DOHH2 (cell line): ENCODE data around the gene COX4I1.

ENCODE experiments used
- H3F3A ChIP-seq: fragments of 200-600 bp; sonication (generic), shearing (Covaris generic); 2 replicates; pipeline ENCODE4 v1.6.0; 2016; ENCODE audit warnings: antibody characterized with exemption, mild to moderate bottlenecking; ENCODE audit not compliant: control insufficient read depth, insufficient read depth
- H3K27ac ChIP-seq: fragments of 200-600 bp; sonication (generic); 2 replicates; pipeline ENCODE4 v1.5.1; 2014; ENCODE audit warnings: low read depth, mild to moderate bottlenecking, low read length, moderate library complexity
- H3K27me3 ChIP-seq: fragments of 200-600 bp; sonication (generic); 2 replicates; pipeline ENCODE4 v1.6.1; 2014; ENCODE audit warnings: mild to moderate bottlenecking, low read length, mixed read lengths; ENCODE audit not compliant: control insufficient read depth
- H3K36me3 ChIP-seq: fragments of 200-600 bp; sonication (generic); 2 replicates; pipeline ENCODE4 v1.6.1; 2014; ENCODE audit warnings: mild to moderate bottlenecking, low read length, moderate library complexity, mixed read lengths; ENCODE audit not compliant: control insufficient read depth
- H3K4me1 ChIP-seq: fragments of 200-600 bp; sonication (generic); 2 replicates; pipeline ENCODE4 v1.6.1; 2014; ENCODE audit warnings: mild to moderate bottlenecking, low read length, mixed read lengths; ENCODE audit not compliant: control insufficient read depth
- H3K4me2 ChIP-seq: fragments of 200-600 bp; sonication (generic); 2 replicates; pipeline ENCODE4 v1.6.0; 2014; ENCODE audit warnings: mild to moderate bottlenecking, low read length, moderate library complexity
- H3K4me3 ChIP-seq: fragments of 200-600 bp; sonication (generic); 2 replicates; pipeline ENCODE4 v1.5.1; 2014; ENCODE audit warnings: mild to moderate bottlenecking, low read length, mixed read lengths
- H3K79me2 ChIP-seq: fragments of 200-600 bp; sonication (generic); 2 replicates; pipeline ENCODE4 v1.6.1; 2014; ENCODE audit warnings: mild to moderate bottlenecking, low read length, mixed read lengths; ENCODE audit not compliant: control insufficient read depth
- H3K9me2 ChIP-seq: fragments of 200-600 bp; sonication (generic); replicated peaks from 2 replicates; pipeline ENCODE4 v1.6.1; 2014; ENCODE audit warnings: mild to moderate bottlenecking, low read length, mixed read lengths; ENCODE audit not compliant: control insufficient read depth
- H3K9me3 ChIP-seq: fragments of 200-600 bp; sonication (generic); 2 replicates; pipeline ENCODE4 v1.6.1; 2014; ENCODE audit warnings: antibody characterized with exemption, low read length, mixed read lengths; ENCODE audit not compliant: control insufficient read depth, insufficient read depth
- H4K20me1 ChIP-seq: fragments of 200-600 bp; sonication (generic); 2 replicates; pipeline ENCODE4 v1.6.0; 2014; ENCODE audit warnings: low read depth, mild to moderate bottlenecking, antibody characterized with exemption, low read length, moderate library complexity; ENCODE audit not compliant: control insufficient read depth, insufficient read depth
- CTCF ChIP-seq: fragments of 200-600 bp; sonication (generic); IDR thresholded peaks from one replicate; pipeline ENCODE4 v1.5.1; 2014; ENCODE audit warnings: antibody characterized with exemption, mild to moderate bottlenecking, low read depth, low read length; ENCODE audit not compliant: poor library complexity, severe bottlenecking
- EZH2phosphoT487 ChIP-seq: fragments of 200-600 bp; sonication (generic); IDR thresholded peaks from 2 replicates; pipeline ENCODE4 v1.6.1; 2017; ENCODE audit warnings: borderline replicate concordance, mild to moderate bottlenecking, antibody characterized with exemption, low read length, moderate library complexity, mixed read lengths

Gene COX4I1

GRCh38 chr16:85759631-85760419 lies 39.7 kb upstream of the COX4I1 start:
- Histone ChIP-seq H3K4me3 (peak overlapping the region; percentile 51), H3K79me2 (no peaks in the 10 kb centered on the region), H4K20me1 (peaks cover 10% of the 10 kb centered on the region; the same call in 1 of the 2 replicates), H3K4me1 (peaks cover 61% of the 10 kb centered on the region), H3K27me3 (peaks cover 60% of the 10 kb centered on the region), H3K27ac (peak overlapping the region; percentile 42), H3K36me3 (no peaks in the 10 kb centered on the region), H3F3A (peaks cover 31% of the 10 kb centered on the region), H3K4me2 (peak overlapping the region; percentile 82), H3K9me2 (no peaks in the 10 kb centered on the region), H3K9me3 (no peaks in the 10 kb centered on the region)
- peak; percentile 80 for TF ChIP-seq CTCF
- TF ChIP-seq EZH2phosphoT487, result no peak

- Histone ChIP-seq H4K20me1 (peaks cover 10% of the 10 kb centered on the region; the same call in 1 of the 2 replicates), H3K9me2 (no peaks in the 10 kb centered on the region), H3K27me3 (peaks cover 56% of the 10 kb centered on the region), H3K9me3 (no peaks in the 10 kb centered on the region), H3F3A (peaks cover 20% of the 10 kb centered on the region), H3K4me3 (no peak overlapping the region), H3K36me3 (no peaks in the 10 kb centered on the region), H3K27ac (no peak overlapping the region), H3K4me2 (no peak overlapping the region), H3K79me2 (no peaks in the 10 kb centered on the region), H3K4me1 (peaks cover 41% of the 10 kb centered on the region)
- TF ChIP-seq EZH2phosphoT487, result no peak
- TF ChIP-seq CTCF, result no peak
These were observed 37.6 kb upstream of the COX4I1 start for GRCh38 chr16:85761861-85762260.

GRCh38 chr16:85762970-85763369 lies 36.5 kb upstream of the COX4I1 start:
- TF ChIP-seq EZH2phosphoT487 (no peak), CTCF (no peak)
- H3K4me1 ChIP-seq, result peaks cover 30% of the 10 kb centered on the region
- no peak overlapping the region for H3K27ac ChIP-seq
- no peaks in the 10 kb centered on the region for H3K36me3 ChIP-seq
- no peak overlapping the region for H3K4me3 ChIP-seq
- no peaks in the 10 kb centered on the region for H3K9me3 ChIP-seq
- no peak overlapping the region for H3K4me2 ChIP-seq
- peaks cover 9% of the 10 kb centered on the region for H3F3A ChIP-seq
- H3K79me2 ChIP-seq, result no peaks in the 10 kb centered on the region
- H3K27me3 ChIP-seq, result peaks cover 55% of the 10 kb centered on the region
- H3K9me2 ChIP-seq, result no peaks in the 10 kb centered on the region
- peaks cover 10% of the 10 kb centered on the region; the same call in 1 of the 2 replicates for H4K20me1 ChIP-seq
